AG04450 (cell line): ENCODE measurements around the gene PKNOX2. TPM values are rescaled to one million over a fixed set of nuclear protein-coding genes. Genes with fewer than 3 reads are reported as not detected.

Source experiments
- CTCF ChIA-PET: fragments of 300-600, 350-600 bp; formaldehyde crosslinking; extraction: SDS; loops from one replicate; lab custom pipeline; 2022; ENCODE audit warnings: antibody characterized with exemption, inconsistent platforms; lab: Charles Lee
- POLR2A ChIA-PET: fragments of 350-600 bp; formaldehyde crosslinking; extraction: SDS; loops from one replicate; lab custom pipeline; 2021; ENCODE audit warnings: antibody characterized with exemption, inconsistent platforms; lab: Yijun Ruan, JAX
- DNase-seq: peaks from one replicate; pipeline ENCODE4 v3.0.0-alpha.2; 2011; ENCODE audit warnings: low read depth, low spot score
- H3K27ac ChIP-seq: one replicate; pipeline ENCODE4 v1.5.1; 2012; ENCODE audit warnings: low read depth, low read length, control low read depth
- H3K27me3 ChIP-seq: one replicate; pipeline ENCODE4 v1.6.0; 2012; ENCODE audit warnings: low read length; ENCODE audit not compliant: control insufficient read depth, insufficient read depth
- H3K4me3 ChIP-seq: 2 replicates; pipeline ENCODE4 v1.5.1; 2011; ENCODE audit warnings: mild to moderate bottlenecking, low read depth, low read length, control low read depth
- H3K9me3 ChIP-seq: 2 replicates; pipeline ENCODE4 v1.5.1; 2012; ENCODE audit warnings: low read length; ENCODE audit not compliant: control insufficient read depth, insufficient read depth
- polyA minus RNA-seq: library from RNA; depleted of rRNA, polyadenylated mRNA; stranded (reverse); fragments of >200 nt; gene quantifications from 2 replicates; pipeline ENCODE4 v1.2.3, GENCODE V29; 2011; rRNA and poly(A)+ RNA removed
- polyA plus RNA-seq: library from polyadenylated mRNA; depleted of rRNA; stranded (reverse); fragments of >200 nt; gene quantifications from 2 replicates; pipeline ENCODE4 v1.2.3, GENCODE V29; 2011; rRNA removed
- TF ChIP-seq, protein P1 (sequence below): IDR thresholded peaks from 2 replicates; pipeline ENCODE4 v1.5.1; 2011; ENCODE audit warnings: low read depth, low read length, control low read depth, inconsistent platforms

The PKNOX2 gene, protein sequence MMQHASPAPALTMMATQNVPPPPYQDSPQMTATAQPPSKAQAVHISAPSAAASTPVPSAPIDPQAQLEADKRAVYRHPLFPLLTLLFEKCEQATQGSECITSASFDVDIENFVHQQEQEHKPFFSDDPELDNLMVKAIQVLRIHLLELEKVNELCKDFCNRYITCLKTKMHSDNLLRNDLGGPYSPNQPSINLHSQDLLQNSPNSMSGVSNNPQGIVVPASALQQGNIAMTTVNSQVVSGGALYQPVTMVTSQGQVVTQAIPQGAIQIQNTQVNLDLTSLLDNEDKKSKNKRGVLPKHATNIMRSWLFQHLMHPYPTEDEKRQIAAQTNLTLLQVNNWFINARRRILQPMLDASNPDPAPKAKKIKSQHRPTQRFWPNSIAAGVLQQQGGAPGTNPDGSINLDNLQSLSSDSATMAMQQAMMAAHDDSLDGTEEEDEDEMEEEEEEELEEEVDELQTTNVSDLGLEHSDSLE
- polyA plus RNA-seq, result 3.0 and 3.6 TPM in 2 replicates
- polyA minus RNA-seq, result 2.6 and 3.5 TPM in 2 replicates

DNA sequence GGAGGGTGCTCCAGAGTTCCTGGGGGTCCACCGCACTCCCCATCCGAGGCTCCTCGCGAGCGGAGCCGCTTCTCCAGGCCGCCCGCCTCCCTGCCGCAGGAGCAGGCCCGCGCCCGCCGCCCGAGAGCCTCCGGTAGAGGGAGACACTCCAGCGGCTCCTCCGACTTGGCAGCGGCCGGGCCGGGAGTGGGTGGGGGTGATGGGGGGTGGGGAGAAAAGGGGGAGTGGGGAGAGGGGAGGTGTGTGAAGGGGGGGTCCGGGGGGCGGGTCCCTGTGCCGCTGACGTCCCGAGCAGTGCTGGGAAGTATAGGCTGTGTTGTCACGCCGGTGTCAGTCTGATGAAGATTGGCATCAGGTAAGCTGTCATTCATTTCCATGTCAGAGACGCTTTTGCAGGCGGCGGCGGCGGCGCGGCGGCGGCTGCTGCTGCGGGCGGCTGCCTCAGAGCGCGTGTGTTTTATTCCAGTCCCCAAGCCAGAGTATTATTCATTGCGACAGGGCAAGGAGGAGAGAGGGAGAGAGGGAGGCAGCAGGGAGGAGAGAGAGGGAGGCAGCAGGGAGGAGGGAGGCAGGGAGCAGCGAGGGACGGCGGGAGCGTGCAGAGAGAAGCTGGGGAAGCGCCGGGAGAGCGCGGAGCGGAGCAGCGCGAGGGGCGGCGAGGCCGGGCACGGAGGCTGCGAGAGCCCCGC is at the start of gene PKNOX2:
Gene PKNOX2 (plus strand): TSS at position 330 of the 689 bp plus-strand sequence. CDS start 186,555 bp downstream, outside the sequence.
- Histone ChIP-seq H3K27ac (peak within 1 kb of the TSS; percentile 65), H3K9me3 (no peaks in the 10 kb centered on the region; the same call in 1 of the 2 replicates), H3K4me3 (peak within 1 kb of the TSS; percentile 72), H3K27me3 (peaks cover 11% of the 10 kb centered on the region)
- ChIA-PET POLR2A (interaction anchor here (1.8 kb wide), 1 partner anchor 99 kb away, joined by 6 read pairs; no protein-coding TSS in a partner anchor), CTCF (interaction anchor here (0.5 to 10.2 kb wide), 22 partner anchors 15 to 403 kb away, joined by 3 to 164 read pairs (median 3); partner anchors contain the start of gene TMEM218)
- TF ChIP-seq, protein P1, sequence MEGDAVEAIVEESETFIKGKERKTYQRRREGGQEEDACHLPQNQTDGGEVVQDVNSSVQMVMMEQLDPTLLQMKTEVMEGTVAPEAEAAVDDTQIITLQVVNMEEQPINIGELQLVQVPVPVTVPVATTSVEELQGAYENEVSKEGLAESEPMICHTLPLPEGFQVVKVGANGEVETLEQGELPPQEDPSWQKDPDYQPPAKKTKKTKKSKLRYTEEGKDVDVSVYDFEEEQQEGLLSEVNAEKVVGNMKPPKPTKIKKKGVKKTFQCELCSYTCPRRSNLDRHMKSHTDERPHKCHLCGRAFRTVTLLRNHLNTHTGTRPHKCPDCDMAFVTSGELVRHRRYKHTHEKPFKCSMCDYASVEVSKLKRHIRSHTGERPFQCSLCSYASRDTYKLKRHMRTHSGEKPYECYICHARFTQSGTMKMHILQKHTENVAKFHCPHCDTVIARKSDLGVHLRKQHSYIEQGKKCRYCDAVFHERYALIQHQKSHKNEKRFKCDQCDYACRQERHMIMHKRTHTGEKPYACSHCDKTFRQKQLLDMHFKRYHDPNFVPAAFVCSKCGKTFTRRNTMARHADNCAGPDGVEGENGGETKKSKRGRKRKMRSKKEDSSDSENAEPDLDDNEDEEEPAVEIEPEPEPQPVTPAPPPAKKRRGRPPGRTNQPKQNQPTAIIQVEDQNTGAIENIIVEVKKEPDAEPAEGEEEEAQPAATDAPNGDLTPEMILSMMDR, result peak; percentile 66
- no peak for DNase-seq

DNA sequence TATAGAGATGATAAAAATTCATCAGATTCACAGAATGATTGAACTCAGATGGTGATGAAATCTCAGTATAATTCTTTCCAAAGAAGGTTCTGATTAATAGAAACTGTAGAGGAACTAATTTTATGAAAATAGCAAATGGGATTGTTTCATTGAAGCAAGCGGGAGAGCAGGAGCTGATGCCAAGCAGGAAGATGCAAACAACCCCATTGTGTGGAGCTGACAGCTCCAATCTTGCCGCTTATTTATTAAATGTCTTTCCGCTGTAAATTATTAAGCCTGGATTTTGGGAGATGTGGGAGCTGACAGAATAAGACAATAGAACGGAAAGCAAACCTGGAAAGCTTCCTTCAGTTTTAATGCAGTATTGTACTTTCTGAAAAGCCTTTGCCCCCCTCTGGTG is 47.1 kb upstream of the PKNOX2 start:
- Histone ChIP-seq H3K9me3 (no peaks in the 10 kb centered on the region), H3K27ac (no peak overlapping the region), H3K27me3 (peaks cover 5% of the 10 kb centered on the region), H3K4me3 (no peak overlapping the region)
- ChIA-PET CTCF (interaction anchor here (2.7 to 3.0 kb wide), 2 partner anchors 25 to 26 kb away, joined by 9 to 16 read pairs; no protein-coding TSS in a partner anchor), POLR2A (no interaction called here)
- DNase-seq, result no peak
- TF ChIP-seq, protein P1, result no peak

DNA sequence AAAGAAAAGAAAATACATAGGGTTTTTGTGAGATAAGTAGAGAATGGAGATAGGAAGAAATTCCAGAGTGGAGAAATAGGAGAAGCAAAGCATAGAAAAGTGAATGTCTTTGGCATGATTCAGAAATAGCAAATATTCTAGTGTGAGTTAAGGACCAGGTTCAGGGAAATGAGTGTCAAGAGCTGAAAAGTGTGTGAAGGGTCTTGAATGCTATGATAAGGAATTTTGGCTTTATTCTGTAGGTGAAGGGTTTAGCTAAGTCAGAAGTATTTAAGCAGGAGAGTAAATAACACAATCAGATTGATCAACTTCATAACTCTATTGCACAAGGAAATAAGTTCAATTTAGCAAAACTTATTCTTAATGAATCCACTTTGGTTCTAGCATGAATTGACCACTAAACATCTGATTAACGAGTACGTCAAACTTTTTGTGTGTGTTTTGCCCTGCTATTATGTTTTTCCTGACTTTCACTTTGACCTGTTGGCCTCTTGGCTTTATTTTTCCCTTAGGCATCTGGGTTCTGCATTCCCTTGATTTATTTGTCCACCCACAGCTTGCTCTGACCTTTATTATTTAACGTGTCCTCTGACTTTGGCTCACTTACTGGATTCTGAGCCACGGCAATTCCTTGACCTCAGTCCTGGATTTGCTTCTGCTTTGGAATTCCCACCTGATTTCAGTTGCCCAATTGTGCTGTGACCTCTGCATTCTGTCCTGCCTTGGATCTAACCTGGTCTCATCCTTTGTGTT is 41.2 kb upstream of the PKNOX2 start:
- Histone ChIP-seq H3K27me3 (no peaks in the 10 kb centered on the region), H3K27ac (no peak overlapping the region), H3K9me3 (no peaks in the 10 kb centered on the region), H3K4me3 (no peak overlapping the region)
- TF ChIP-seq, protein P1, result no peak
- POLR2A ChIA-PET, result no interaction called here
- CTCF ChIA-PET, result interaction anchor here (1.2 to 4.5 kb wide), 5 partner anchors 12 to 223 kb away, joined by 3 to 36 read pairs (median 7); partner anchors contain the start of gene TMEM218
- no peak for DNase-seq

DNA sequence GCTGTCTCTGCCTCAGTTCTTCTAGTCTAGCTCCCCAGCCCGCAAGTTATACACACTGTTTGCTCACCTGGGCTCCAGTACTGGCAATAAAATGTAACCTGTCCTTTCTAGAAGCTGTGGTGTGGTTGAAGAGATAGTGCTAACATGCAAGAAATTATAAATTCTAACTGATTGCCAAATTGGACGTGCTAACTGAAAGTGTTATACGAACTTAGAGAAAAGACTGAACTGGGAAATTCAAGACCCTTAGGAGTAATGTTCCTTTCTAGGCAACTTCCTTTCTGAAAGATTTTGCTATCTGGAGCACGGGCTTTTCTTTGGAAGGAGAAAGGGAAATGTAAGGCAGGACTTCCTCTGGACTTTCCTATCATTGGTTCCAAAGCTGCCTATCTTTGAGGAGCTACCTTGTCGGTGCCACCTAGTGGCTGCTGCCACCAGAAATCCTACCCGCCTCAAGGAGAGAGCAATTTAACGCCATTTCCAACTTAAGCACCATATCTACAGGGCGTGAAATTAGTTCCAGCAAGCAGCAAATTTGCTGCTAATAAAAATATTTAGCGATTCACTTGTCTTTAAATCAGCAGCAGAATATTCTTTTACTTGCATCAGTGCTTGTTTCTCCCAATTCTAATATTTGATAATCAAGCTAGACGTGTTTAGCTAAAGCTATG is 40.5 kb upstream of the PKNOX2 start:
- POLR2A ChIA-PET, result no interaction called here
- H3K9me3 ChIP-seq, result no peaks in the 10 kb centered on the region
- H3K27me3 ChIP-seq, result no peaks in the 10 kb centered on the region
- no peak overlapping the region for H3K4me3 ChIP-seq
- CTCF ChIA-PET, result interaction anchor here (0.6 to 4.5 kb wide), 7 partner anchors 12 to 224 kb away, joined by 3 to 36 read pairs (median 7); partner anchors contain the start of gene TMEM218
- H3K27ac ChIP-seq, result no peak overlapping the region
- TF ChIP-seq, protein P1, result peak; percentile 29
- DNase-seq, result no peak
